ENCODE results near the gene RPL22.

DNA sequence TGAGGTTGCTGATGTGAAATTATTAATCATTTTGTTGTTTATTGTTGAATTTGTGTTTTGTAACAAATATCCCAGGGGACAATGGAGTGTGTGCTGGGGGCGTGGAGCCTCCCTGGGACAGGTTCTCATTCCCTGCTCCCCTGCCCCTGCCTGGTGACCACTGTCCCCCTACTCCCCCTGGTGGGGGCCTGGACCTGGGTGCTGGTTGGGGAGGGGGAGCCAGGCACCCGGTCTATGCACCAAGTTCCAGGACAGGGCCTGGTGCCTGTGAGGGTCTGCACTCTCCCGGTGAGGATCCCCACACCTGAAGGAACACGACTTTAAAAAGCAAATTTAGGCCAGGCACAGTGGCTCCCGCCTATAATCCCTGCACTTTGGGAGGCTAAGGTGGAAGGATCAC lies 61.6 kb downstream of the RPL22 start:
- TF ChIP-seq, protein P1, sequence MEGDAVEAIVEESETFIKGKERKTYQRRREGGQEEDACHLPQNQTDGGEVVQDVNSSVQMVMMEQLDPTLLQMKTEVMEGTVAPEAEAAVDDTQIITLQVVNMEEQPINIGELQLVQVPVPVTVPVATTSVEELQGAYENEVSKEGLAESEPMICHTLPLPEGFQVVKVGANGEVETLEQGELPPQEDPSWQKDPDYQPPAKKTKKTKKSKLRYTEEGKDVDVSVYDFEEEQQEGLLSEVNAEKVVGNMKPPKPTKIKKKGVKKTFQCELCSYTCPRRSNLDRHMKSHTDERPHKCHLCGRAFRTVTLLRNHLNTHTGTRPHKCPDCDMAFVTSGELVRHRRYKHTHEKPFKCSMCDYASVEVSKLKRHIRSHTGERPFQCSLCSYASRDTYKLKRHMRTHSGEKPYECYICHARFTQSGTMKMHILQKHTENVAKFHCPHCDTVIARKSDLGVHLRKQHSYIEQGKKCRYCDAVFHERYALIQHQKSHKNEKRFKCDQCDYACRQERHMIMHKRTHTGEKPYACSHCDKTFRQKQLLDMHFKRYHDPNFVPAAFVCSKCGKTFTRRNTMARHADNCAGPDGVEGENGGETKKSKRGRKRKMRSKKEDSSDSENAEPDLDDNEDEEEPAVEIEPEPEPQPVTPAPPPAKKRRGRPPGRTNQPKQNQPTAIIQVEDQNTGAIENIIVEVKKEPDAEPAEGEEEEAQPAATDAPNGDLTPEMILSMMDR (IDR thresholded peaks at IDR 0.05; ENCODE audit: low read depth, low read length), result no peak
- TF ChIP-seq EZH2phosphoT487 (IDR thresholded peaks at IDR 0.05; ENCODE audit: low read depth), result no peak

Data from OCI-LY3 (cell line).